HUES48 (cell line): Measurements from ENCODE around the gene FKBP1B.

ENCODE experiments used
- H3K27ac ChIP-seq: one replicate; pipeline ENCODE4 v1.7.0; 2013; ENCODE audit warnings: low read depth, low read length, inconsistent platforms
- H3K27me3 ChIP-seq: 2 replicates; pipeline ENCODE4 v1.6.1; 2013; ENCODE audit warnings: mild to moderate bottlenecking, low read length; ENCODE audit not compliant: control insufficient read depth, insufficient read depth
- H3K36me3 ChIP-seq: 2 replicates; pipeline ENCODE4 v1.6.1; 2013; ENCODE audit warnings: low read length; ENCODE audit not compliant: control insufficient read depth, insufficient read depth
- H3K4me1 ChIP-seq: 2 replicates; pipeline ENCODE4 v1.6.1; 2013; ENCODE audit warnings: mild to moderate bottlenecking, low read length; ENCODE audit not compliant: control insufficient read depth, insufficient read depth
- H3K4me3 ChIP-seq: 2 replicates; pipeline ENCODE4 v1.5.1; 2013; ENCODE audit warnings: mild to moderate bottlenecking, low read depth, low read length
- H3K9ac ChIP-seq: 2 replicates; pipeline ENCODE4 v1.6.1; 2013; ENCODE audit warnings: mild to moderate bottlenecking, low read depth, low read length, moderate library complexity
- H3K9me3 ChIP-seq: 2 replicates; pipeline ENCODE4 v1.6.1; 2013; ENCODE audit warnings: low read length; ENCODE audit not compliant: control insufficient read depth, insufficient read depth

The FKBP1B gene

GRCh38 chr2:24015562-24016375 lies 33.8 kb upstream of the FKBP1B start:
- Histone ChIP-seq H3K4me1 (peaks cover 8% of the 10 kb centered on the region), H3K9ac (no peak overlapping the region), H3K27me3 (no peaks in the 10 kb centered on the region), H3K27ac (peak overlapping the region; percentile 53), H3K4me3 (no peak overlapping the region), H3K9me3 (no peaks in the 10 kb centered on the region), H3K36me3 (no peaks in the 10 kb centered on the region)

- Histone ChIP-seq H3K4me1 (peaks cover 8% of the 10 kb centered on the region; the same call in 1 of the 2 replicates), H3K9ac (no peak overlapping the region), H3K36me3 (no peaks in the 10 kb centered on the region), H3K27me3 (no peaks in the 10 kb centered on the region), H3K4me3 (no peak overlapping the region), H3K27ac (peak overlapping the region; percentile 53), H3K9me3 (no peaks in the 10 kb centered on the region)
Observed at GRCh38 chr2:24016376-24016761, 33.2 kb upstream of the FKBP1B start.

- Histone ChIP-seq H3K4me1 (peaks cover 13% of the 10 kb centered on the region), H3K9me3 (no peaks in the 10 kb centered on the region), H3K27me3 (no peaks in the 10 kb centered on the region), H3K4me3 (no peak overlapping the region), H3K27ac (no peak overlapping the region), H3K9ac (no peak overlapping the region), H3K36me3 (no peaks in the 10 kb centered on the region)
Observed at GRCh38 chr2:24016853-24017703, 32.5 kb upstream of the FKBP1B start.

GRCh38 chr2:24017711-24018110 lies 31.8 kb upstream of the FKBP1B start:
- no peak overlapping the region for H3K4me3 ChIP-seq
- peaks cover 3% of the 10 kb centered on the region; the same call in 1 of the 2 replicates for H3K36me3 ChIP-seq
- H3K27ac ChIP-seq, result no peak overlapping the region
- no peaks in the 10 kb centered on the region for H3K27me3 ChIP-seq
- H3K9me3 ChIP-seq, result no peaks in the 10 kb centered on the region
- peaks cover 13% of the 10 kb centered on the region for H3K4me1 ChIP-seq
- no peak overlapping the region for H3K9ac ChIP-seq

- H3K4me3 ChIP-seq, result no peak overlapping the region
- no peaks in the 10 kb centered on the region for H3K27me3 ChIP-seq
- H3K27ac ChIP-seq, result no peak overlapping the region
- H3K36me3 ChIP-seq, result peaks cover 8% of the 10 kb centered on the region; the same call in 1 of the 2 replicates
- H3K9ac ChIP-seq, result no peak overlapping the region
- no peaks in the 10 kb centered on the region for H3K9me3 ChIP-seq
- peaks cover 13% of the 10 kb centered on the region for H3K4me1 ChIP-seq
Observed at GRCh38 chr2:24018241-24018640, 31.3 kb upstream of the FKBP1B start.

- no peaks in the 10 kb centered on the region for H3K27me3 ChIP-seq
Observed at GRCh38 chr2:24019729-24020128, 29.8 kb upstream of the FKBP1B start.

GRCh38 chr2:24020244-24020643 lies 29.3 kb upstream of the FKBP1B start:
- Histone ChIP-seq H3K9me3 (no peaks in the 10 kb centered on the region), H3K4me3 (no peak overlapping the region), H3K4me1 (peaks cover 25% of the 10 kb centered on the region), H3K36me3 (peaks cover 12% of the 10 kb centered on the region; the same call in 1 of the 2 replicates), H3K27me3 (no peaks in the 10 kb centered on the region), H3K27ac (no peak overlapping the region), H3K9ac (no peak overlapping the region)

More at GRCh38 chr2:24019729-24020128, 29.8 kb upstream of the FKBP1B start:
- H3K36me3 ChIP-seq, result peaks cover 8% of the 10 kb centered on the region; the same call in 1 of the 2 replicates
- no peak overlapping the region for H3K4me3 ChIP-seq
- H3K9ac ChIP-seq, result no peak overlapping the region
- H3K27ac ChIP-seq, result no peak overlapping the region
- H3K4me1 ChIP-seq, result peaks cover 21% of the 10 kb centered on the region
- H3K9me3 ChIP-seq, result no peaks in the 10 kb centered on the region

- no peak overlapping the region for H3K4me3 ChIP-seq
- no peaks in the 10 kb centered on the region for H3K9me3 ChIP-seq
- no peak overlapping the region for H3K9ac ChIP-seq
- H3K4me1 ChIP-seq, result peaks cover 34% of the 10 kb centered on the region
- no peaks in the 10 kb centered on the region for H3K27me3 ChIP-seq
- no peak overlapping the region for H3K27ac ChIP-seq
- H3K36me3 ChIP-seq, result peaks cover 12% of the 10 kb centered on the region; the same call in 1 of the 2 replicates
Observed at GRCh38 chr2:24021122-24021998, 28.2 kb upstream of the FKBP1B start.

- H3K9me3 ChIP-seq, result no peaks in the 10 kb centered on the region
- H3K4me3 ChIP-seq, result no peak overlapping the region
- peaks cover 12% of the 10 kb centered on the region; the same call in 1 of the 2 replicates for H3K36me3 ChIP-seq
- H3K27ac ChIP-seq, result no peak overlapping the region
- H3K27me3 ChIP-seq, result no peaks in the 10 kb centered on the region
- H3K9ac ChIP-seq, result no peak overlapping the region
- H3K4me1 ChIP-seq, result peaks cover 41% of the 10 kb centered on the region
Observed at GRCh38 chr2:24022324-24022974, 27.1 kb upstream of the FKBP1B start.

GRCh38 chr2:24022975-24023575 lies 26.5 kb upstream of the FKBP1B start:
- Histone ChIP-seq H3K9ac (no peak overlapping the region), H3K27me3 (no peaks in the 10 kb centered on the region), H3K4me1 (peaks cover 41% of the 10 kb centered on the region), H3K9me3 (no peaks in the 10 kb centered on the region), H3K36me3 (peaks cover 12% of the 10 kb centered on the region; the same call in 1 of the 2 replicates), H3K4me3 (no peak overlapping the region), H3K27ac (no peak overlapping the region)
